GM04504 (cell line): ENCODE results near the gene TM9SF1.

Experiments used
- DNase-seq: peaks from one replicate; pipeline ENCODE4 v3.0.0-alpha.2; 2012; ENCODE audit warnings: low read depth

Gene TM9SF1

GRCh38 chr14:24195186-24196070 is at the start of gene TM9SF1:
Gene TM9SF1, minus strand, starts transcription at chr14:24195441. Its CDS starts 422 bp downstream, at chr14:24195019.
- DNase-seq, result peak; percentile 68

GRCh38 chr14:24243336-24243836 is 48.1 kb upstream of the TM9SF1 start:
- DNase-seq, result no peak

GRCh38 chr14:24241829-24242443 is 46.7 kb upstream of the TM9SF1 start:
- DNase-seq, result peak; percentile 87

GRCh38 chr14:24240110-24240918 is 45.1 kb upstream of the TM9SF1 start:
- no peak for DNase-seq

GRCh38 chr14:24238527-24239037 is 43.3 kb upstream of the TM9SF1 start:
- DNase-seq, result no peak

- no peak for DNase-seq
Observed at GRCh38 chr14:24238123-24238522, 42.9 kb upstream of the TM9SF1 start.

- DNase-seq, result no peak
Observed at GRCh38 chr14:24237463-24237955, 42.3 kb upstream of the TM9SF1 start.

- DNase-seq, result no peak
Observed at GRCh38 chr14:24236689-24237462, 41.6 kb upstream of the TM9SF1 start.

- DNase-seq, result no peak
Observed at GRCh38 chr14:24235804-24236688, 40.8 kb upstream of the TM9SF1 start.

- DNase-seq, result no peak
Observed at GRCh38 chr14:24234095-24235005, 39.1 kb upstream of the TM9SF1 start.

GRCh38 chr14:24233538-24233866 is 38.3 kb upstream of the TM9SF1 start:
- no peak for DNase-seq

GRCh38 chr14:24232645-24233537 is 37.6 kb upstream of the TM9SF1 start, which contains the start of gene GMPR2:
Gene GMPR2, plus strand, starts transcription at chr14:24232929. Its CDS starts 325 bp downstream, at chr14:24233254.
- no peak for DNase-seq

GRCh38 chr14:24232121-24232644 is 36.9 kb upstream of the TM9SF1 start, which contains the start of gene NEDD8:
Gene NEDD8, minus strand, starts transcription at chr14:24232367. Its CDS starts 100 bp downstream, at chr14:24232267.
- peak; percentile 96 for DNase-seq

GRCh38 chr14:24231263-24232120 is 36.3 kb upstream of the TM9SF1 start:
- DNase-seq, result no peak

- DNase-seq, result no peak
Observed at GRCh38 chr14:24228902-24229301, 33.7 kb upstream of the TM9SF1 start.

- DNase-seq, result no peak
Observed at GRCh38 chr14:24226473-24226872, 31.2 kb upstream of the TM9SF1 start.
